H9 (cell line): ENCODE results near the gene GNAS. TPM values are rescaled to one million over a fixed set of nuclear protein-coding genes. Genes with fewer than 3 reads are reported as not detected.
A peak's percentile ranks its signal among the peaks of the same experiment; 100 is the strongest.

Experiments
- DNase-seq: peaks from one replicate; pipeline ENCODE4 v3.0.0-alpha.2; 2017
- H2AFZ ChIP-seq: one replicate; pipeline ENCODE4 v1.6.1; 2013; ENCODE audit warnings: mild to moderate bottlenecking, low read length, control low read depth, moderate library complexity
- H2AK5ac ChIP-seq: 2 replicates; pipeline ENCODE4 v1.6.1; 2013; ENCODE audit warnings: low read length, control low read depth, mixed read lengths; ENCODE audit not compliant: insufficient read length
- H2BK120ac ChIP-seq: one replicate; pipeline ENCODE4 v1.6.1; 2013; ENCODE audit warnings: low read depth, mild to moderate bottlenecking, low read length, control low read depth, inconsistent platforms; ENCODE audit not compliant: poor library complexity, severe bottlenecking
- H2BK12ac ChIP-seq: 2 replicates; pipeline ENCODE4 v1.6.1; 2013; ENCODE audit warnings: low read length, control low read depth, mixed read lengths, low read depth; ENCODE audit not compliant: insufficient read length
- H2BK15ac ChIP-seq: 2 replicates; pipeline ENCODE4 v1.6.1; 2013; ENCODE audit warnings: low read depth, low read length, control low read depth
- H2BK20ac ChIP-seq: one replicate; pipeline ENCODE4 v1.6.1; 2013; ENCODE audit warnings: low read depth, mild to moderate bottlenecking, low read length, control low read depth, inconsistent platforms; ENCODE audit not compliant: poor library complexity, severe bottlenecking
- H2BK5ac ChIP-seq: 2 replicates; pipeline ENCODE4 v1.6.1; 2013; ENCODE audit warnings: low read length, control low read depth, mixed read lengths; ENCODE audit not compliant: insufficient read length
- H3K14ac ChIP-seq: 2 replicates; pipeline ENCODE4 v1.6.1; 2013; ENCODE audit warnings: low read length, control low read depth; ENCODE audit not compliant: insufficient read depth
- H3K18ac ChIP-seq: 2 replicates; pipeline ENCODE4 v1.6.1; 2013; ENCODE audit warnings: low read depth, mild to moderate bottlenecking, mixed read lengths, low read length, control low read depth; ENCODE audit not compliant: insufficient read length
- H3K23ac ChIP-seq: 2 replicates; pipeline ENCODE4 v1.6.1; 2013; ENCODE audit warnings: low read length, control low read depth, mixed read lengths, low read depth; ENCODE audit not compliant: insufficient read length
- H3K23me2 ChIP-seq: 2 replicates; pipeline ENCODE4 v1.6.1; 2013; ENCODE audit warnings: low read depth, mild to moderate bottlenecking, mixed read lengths, low read length, control low read depth; ENCODE audit not compliant: insufficient read length, poor library complexity, severe bottlenecking
- H3K27ac ChIP-seq: 2 replicates; pipeline ENCODE4 v1.5.1; 2013; ENCODE audit warnings: low read length, control low read depth, mixed read lengths, low read depth; ENCODE audit not compliant: insufficient read length
- H3K27me3 ChIP-seq: 2 replicates; pipeline ENCODE4 v1.6.1; 2013; ENCODE audit warnings: low read length, control low read depth, inconsistent platforms; ENCODE audit not compliant: insufficient read depth
- H3K4ac ChIP-seq: 2 replicates; pipeline ENCODE4 v1.6.1; 2013; ENCODE audit warnings: low read depth, mild to moderate bottlenecking, control low read depth, inconsistent platforms, low read length, moderate library complexity
- H3K4me1 ChIP-seq: 2 replicates; pipeline ENCODE4 v1.6.1; 2013; ENCODE audit warnings: low read length, control low read depth, inconsistent platforms; ENCODE audit not compliant: insufficient read depth
- H3K4me2 ChIP-seq: 2 replicates; pipeline ENCODE4 v1.6.1; 2013; ENCODE audit warnings: low read length, control low read depth, mixed read lengths; ENCODE audit not compliant: insufficient read length, insufficient read depth
- H3K56ac ChIP-seq: 2 replicates; pipeline ENCODE4 v1.6.1; 2013; ENCODE audit warnings: low read depth, mild to moderate bottlenecking, mixed read lengths, low read length, control low read depth; ENCODE audit not compliant: insufficient read length
- H3K79me1 ChIP-seq: 2 replicates; pipeline ENCODE4 v1.6.1; 2013; ENCODE audit warnings: low read depth, mild to moderate bottlenecking, moderate library complexity, low read length, control low read depth, inconsistent platforms; ENCODE audit not compliant: insufficient read depth, poor library complexity, severe bottlenecking
- H3K79me2 ChIP-seq: 2 replicates; pipeline ENCODE4 v1.6.1; 2013; ENCODE audit warnings: low read length, control low read depth, inconsistent platforms; ENCODE audit not compliant: insufficient read depth
- H3K9ac ChIP-seq: 2 replicates; pipeline ENCODE4 v1.6.1; 2013; ENCODE audit warnings: low read length, control low read depth, mixed read lengths; ENCODE audit not compliant: insufficient read length; ENCODE audit errors: extremely low read depth
- H3K9me3 ChIP-seq: one replicate; pipeline ENCODE4 v1.6.1; 2013; ENCODE audit warnings: low read depth, low read length, inconsistent platforms; ENCODE audit not compliant: control insufficient read depth
- H3T11ph ChIP-seq: one replicate; pipeline ENCODE4 v1.6.1; 2013; ENCODE audit warnings: mild to moderate bottlenecking, low read length, control low read depth, inconsistent platforms
- H4K20me1 ChIP-seq: one replicate; pipeline ENCODE4 v1.6.1; 2013; ENCODE audit not compliant: control insufficient read depth, insufficient read length, insufficient read depth
- H4K5ac ChIP-seq: 2 replicates; pipeline ENCODE4 v1.6.1; 2013; ENCODE audit warnings: low read depth, mild to moderate bottlenecking, mixed read lengths, low read length, control low read depth; ENCODE audit not compliant: insufficient read length
- H4K8ac ChIP-seq: replicated peaks from 2 replicates; pipeline ENCODE4 v1.6.1; 2013; ENCODE audit warnings: low read length, control low read depth, mixed read lengths, low read depth; ENCODE audit not compliant: insufficient read length
- H4K91ac ChIP-seq: 2 replicates; pipeline ENCODE4 v1.6.1; 2013; ENCODE audit warnings: low read depth, mild to moderate bottlenecking, moderate library complexity, mixed read lengths, low read length, control low read depth; ENCODE audit not compliant: insufficient read length
- H3K27ac Mint-ChIP-seq, 3 experiments: 2 replicates in 2 of 3; 3 replicates in 1 of 3; pipeline ENCODE4 v1.8.0; 2020 to 2021; ENCODE audit warnings: mixed read lengths in 3 of 3, mild to moderate bottlenecking in 1 of 3, moderate library complexity in 1 of 3
- H3K27me3 Mint-ChIP-seq: 2 replicates; pipeline ENCODE4 v1.8.0; 2021; ENCODE audit warnings: low read depth, mild to moderate bottlenecking, moderate library complexity, mixed read lengths
- H3K36me3 Mint-ChIP-seq, 3 experiments: 2 replicates in 2 of 3; 3 replicates in 1 of 3; pipeline ENCODE4 v1.8.0; 2020 to 2021; ENCODE audit warnings: low read depth in 3 of 3, mixed read lengths in 3 of 3; ENCODE audit not compliant: insufficient read depth in 1 of 3
- H3K4me1 Mint-ChIP-seq, 2 experiments: 2 replicates each; pipeline ENCODE4 v1.8.0; 2020; ENCODE audit warnings: mixed read lengths in 2 of 2
- H3K4me3 Mint-ChIP-seq, 2 experiments: 2 replicates in 1 of 2; 3 replicates in 1 of 2; pipeline ENCODE4 v1.8.0; 2020 to 2021; ENCODE audit warnings: mild to moderate bottlenecking in 2 of 2, mixed read lengths in 2 of 2, moderate library complexity in 1 of 2
- H3K9me3 Mint-ChIP-seq, 2 experiments: 2 replicates in 1 of 2; 3 replicates in 1 of 2; pipeline ENCODE4 v1.8.0; 2020; ENCODE audit warnings: mild to moderate bottlenecking in 2 of 2, mixed read lengths in 2 of 2, moderate library complexity in 1 of 2
- CTCF ChIP-seq: fragments of 200-600 bp; sonication (generic); conservative IDR thresholded peaks from 3 replicates; pipeline ENCODE4 v1.8.0; 2021; ENCODE audit warnings: antibody characterized with exemption, mild to moderate bottlenecking
- WGBS: extraction: QIAGEN DNeasy Blood & Tissue Kit; methylation state at CpG from one replicate; pipeline ENCODE4 v1.1.7; 2013; ENCODE audit warnings: missing lambda C conversion rate, low lambda C conversion rate, mixed read lengths; ENCODE audit not compliant: insufficient read length; ENCODE audit errors: extremely low coverage; 5-methylcytosine and 5-hydroxymethylcytosine counted together
- total RNA-seq: library from RNA; stranded (reverse); gene quantifications from 2 replicates; pipeline ENCODE4 v1.2.1, GENCODE V29; 2021

Gene GNAS
- total RNA-seq, 1 experiment from 2014 or later = 920 TPM

- Histone ChIP-seq H3K27ac (no peak overlapping the region), H3K79me1 (no peaks in the 10 kb centered on the region), H4K8ac (no peak overlapping the region), H2AK5ac (no peak overlapping the region), H3K56ac (no peak overlapping the region), H3T11ph (no peak overlapping the region), H2BK15ac (no peak overlapping the region), H2BK5ac (no peak overlapping the region), H3K23ac (no peak overlapping the region), H2BK20ac (no peak overlapping the region), H4K91ac (no peak overlapping the region), H3K4ac (no peak overlapping the region), H3K27me3 (no peaks in the 10 kb centered on the region), H3K79me2 (no peaks in the 10 kb centered on the region), H2AFZ (no peak overlapping the region), H4K20me1 (no peaks in the 10 kb centered on the region), H3K4me2 (no peak overlapping the region), H3K9ac (no peak overlapping the region), H3K9me3 (no peaks in the 10 kb centered on the region), H3K23me2 (no peaks in the 10 kb centered on the region), H3K4me1 (no peaks in the 10 kb centered on the region), H2BK120ac (no peak overlapping the region), H3K14ac (no peak overlapping the region), H4K5ac (no peak overlapping the region), H2BK12ac (no peak overlapping the region), H3K18ac (no peak overlapping the region)
- Mint-ChIP-seq H3K9me3 (peaks cover under 1 to 3% of the 10 kb centered on the region in 2 experiments; a peak in 3 of 5 replicates), H3K27ac (peak overlapping the region in 2 of 3 experiments; percentile 68 to 88; a peak in 4 of 7 replicates), H3K36me3 (peaks cover 23 to 32% (median 29%) of the 10 kb centered on the region in 3 experiments), H3K4me3 (no peak overlapping the region), H3K4me1 (peaks cover 2 to 11% of the 10 kb centered on the region in 2 experiments; a peak in 3 of 4 replicates), H3K27me3 (peaks cover 13% of the 10 kb centered on the region)
- WGBS = no CpG with 5 or more reads among the region's 11 CpGs
- no peak for DNase-seq
- no peak for TF ChIP-seq CTCF
These were observed 37.1 kb upstream of the GNAS start for GRCh38 chr20:58815448-58815847.
